ENCODE results near the gene RPL39. TPM values are rescaled to one million over a fixed set of nuclear protein-coding genes. Genes with fewer than 3 reads are reported as not detected.
A peak's percentile ranks its signal among the peaks of the same experiment; 100 is the strongest.

Gene RPL39
- total and polyA plus RNA-seq, 2 of the 8 experiments (the other 6 are each of a cell fraction or from before 2014, with no cell fraction given): 1,942 to 2,394 TPM

DNA sequence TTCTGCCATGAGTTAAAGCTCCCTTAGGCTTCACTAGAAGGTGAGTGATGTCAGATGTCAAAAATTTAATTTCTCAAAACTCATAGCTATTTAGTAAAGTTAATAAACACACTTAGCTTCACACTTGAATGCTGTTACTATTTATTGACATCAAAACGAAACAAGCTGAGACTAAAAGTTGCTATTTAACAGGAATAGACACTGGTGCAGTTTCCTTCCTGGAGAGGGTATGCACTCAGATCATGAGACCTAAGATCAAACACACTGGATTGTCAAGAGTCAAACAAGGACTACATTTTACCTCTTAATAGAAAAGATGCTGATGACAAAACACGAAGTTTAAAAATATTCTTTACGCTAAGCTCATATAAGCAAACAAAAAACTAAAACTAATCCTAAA, 42.5 kb upstream of the RPL39 start:
- 96% methylated on average over 3 of the region's 3 CpGs; no CpG with 5 or more reads in 1 of the 2 experiments for WGBS, 2 experiments (ENCODE audit: extremely low coverage in 1 of 2, insufficient coverage in 1 of 2, insufficient read length in 1 of 2, insufficient replicate concordance in 2 of 2, low coverage in 1 of 2, low lambda C conversion rate in 2 of 2, missing lambda C conversion rate in 1 of 2)
- no peak overlapping the region for H3K4me3 ChIP-seq (ENCODE audit: extremely low read depth in 1 of 4, insufficient read depth in 2 of 4, low read depth in 3 of 4, low read length in 4 of 4)
- no peak overlapping the region for H4K91ac ChIP-seq (replicated peaks; ENCODE audit: insufficient read length, low read length)
- H3K14ac ChIP-seq (ENCODE audit: insufficient read length): no peak overlapping the region
- no peak overlapping the region for H2BK120ac ChIP-seq (replicated peaks; ENCODE audit: low read depth, low read length)
- H2AFZ ChIP-seq (ENCODE audit: low read length): no peak overlapping the region
- H3K4me2 ChIP-seq (ENCODE audit: insufficient read depth in 1 of 2, low read depth in 2 of 2, low read length in 2 of 2): no peak overlapping the region
- no peak for TF ChIP-seq USF2 (IDR thresholded peaks at IDR 0.05; ENCODE audit: low read length)
- TF ChIP-seq HDAC6 (IDR thresholded peaks at IDR 0.05; ENCODE audit: low read depth, low read length): no peak
- no peak for TF ChIP-seq NRF1 (IDR thresholded peaks at IDR 0.05; ENCODE audit: low read depth, low read length)
- TF ChIP-seq TAF1 (IDR thresholded peaks at IDR 0.05; ENCODE audit: low read depth, low read length): no peak
- TF ChIP-seq RNF2 (IDR thresholded peaks at IDR 0.05; ENCODE audit: borderline replicate concordance, low read depth, low read length, missing control alignments, poor library complexity, severe bottlenecking): no peak
- no peak for TF ChIP-seq SP4 (IDR thresholded peaks at IDR 0.05; ENCODE audit: low read length)
- no peak for DNase-seq (ENCODE audit: low read depth in 1 of 2, low spot score in 2 of 2)
- H3K9me3 ChIP-seq (ENCODE audit: insufficient read depth in 2 of 2, low read depth in 1 of 2, low read length in 1 of 2): no peaks in the 10 kb centered on the region
- no peaks in the 10 kb centered on the region for H3K79me1 ChIP-seq (ENCODE audit: low read depth, low read length)
- no peak overlapping the region for H3K27ac ChIP-seq (ENCODE audit: low read depth, low read length)
- FAIRE-seq: peak; percentile 55
- H2AK5ac ChIP-seq (ENCODE audit: low read depth, low read length): no peak overlapping the region
- H3K9ac ChIP-seq (replicated peaks in 1 of 4; ENCODE audit: extremely low read depth in 1 of 4, low read depth in 3 of 4, low read length in 3 of 4): no peak overlapping the region
- no peaks in the 10 kb centered on the region for H3K27me3 ChIP-seq (replicated peaks in 1 of 4; ENCODE audit: control insufficient read depth in 3 of 4, extremely low read depth in 1 of 4, insufficient read depth in 3 of 4, low read length in 3 of 4)
- H2BK15ac ChIP-seq (ENCODE audit: low read length): no peak overlapping the region
- H2BK20ac ChIP-seq (ENCODE audit: low read length): no peak overlapping the region
- no peak overlapping the region for H3K23ac ChIP-seq (ENCODE audit: insufficient read length)
- H2BK5ac ChIP-seq (ENCODE audit: low read depth, low read length): no peak overlapping the region
- no peak overlapping the region for H3K4ac ChIP-seq (replicated peaks; ENCODE audit: insufficient read length, low read depth, low read length)
- no peak overlapping the region for H3K18ac ChIP-seq (ENCODE audit: extremely low read depth, low read length)
- no peak overlapping the region for H3K56ac ChIP-seq (replicated peaks; ENCODE audit: insufficient read length, low read depth, low read length)
- H3K23me2 ChIP-seq (ENCODE audit: low read depth, low read length): no peaks in the 10 kb centered on the region
- peaks cover 6 to 55% (median 32%) of the 10 kb centered on the region in 4 experiments; a peak in 6 of 8 replicates for H3K36me3 ChIP-seq (ENCODE audit: control insufficient read depth in 2 of 4, insufficient read depth in 4 of 4, low read length in 3 of 4)
- H2BK12ac ChIP-seq (ENCODE audit: low read depth, low read length): no peak overlapping the region
- H4K20me1 ChIP-seq (replicated peaks in 1 of 2; ENCODE audit: control insufficient read depth in 1 of 2, insufficient read depth in 2 of 2, low read length in 2 of 2): no peaks in the 10 kb centered on the region
- H3K79me2 ChIP-seq (ENCODE audit: control insufficient read depth in 1 of 2, insufficient read depth in 2 of 2, low read length in 2 of 2): no peaks in the 10 kb centered on the region
- no peak overlapping the region for H4K8ac ChIP-seq (ENCODE audit: extremely low read depth, insufficient read depth, low read length)
- no peak overlapping the region for H4K5ac ChIP-seq (ENCODE audit: insufficient read length, low read depth, low read length)
- H3K4me1 ChIP-seq (replicated peaks in 1 of 4; ENCODE audit: control insufficient read depth in 3 of 4, insufficient read depth in 4 of 4, low read length in 3 of 4): no peaks in the 10 kb centered on the region
- ChIA-PET POLR2A (ENCODE audit: partially characterized antibody) (interaction anchor here (1.1 to 2.6 kb wide), 7 partner anchors 8 to 49 kb away, joined by 4 to 9 read pairs (median 5); partner anchors contain the start of genes RPL39 and UPF3B), CTCF (ENCODE audit: partially characterized antibody) (interaction anchor here (1.0 kb wide), 1 partner anchor 318 kb away, joined by 3 read pairs; no protein-coding TSS in a partner anchor)
